ENCODE results near the gene PDC. TPM values are rescaled to one million over a fixed set of nuclear protein-coding genes. Genes with fewer than 3 reads are reported as not detected.

PDC gene
- total and polyA plus RNA-seq, 10 of the 15 experiments (the other 5 are each of a cell fraction or from before 2014, with no cell fraction given) = 0.11 TPM; not detected in 9

- Histone ChIP-seq H3K27me3 (replicated peaks in 1 of 2; ENCODE audit: control insufficient read depth in 2 of 2, insufficient read depth in 2 of 2, low read length in 1 of 2) (no peaks in the 10 kb centered on the region), H3K4me3 (no peak overlapping the region), H3K4me2 (ENCODE audit: control insufficient read depth, insufficient read depth) (peak overlapping the region; percentile 30; the same call in 1 of the 2 replicates), H3K27ac (ENCODE audit: control insufficient read depth, insufficient read depth) (no peak overlapping the region), H3K9ac (ENCODE audit: control insufficient read depth, insufficient read depth, low read length) (no peak overlapping the region), H3K9me3 (replicated peaks; ENCODE audit: control insufficient read depth, insufficient read depth, low read length) (no peaks in the 10 kb centered on the region), H3K4me1 (ENCODE audit: control insufficient read depth, insufficient read depth, low read length) (peaks cover 4% of the 10 kb centered on the region; the same call in 1 of the 2 replicates), H4K20me1 (ENCODE audit: control insufficient read depth, insufficient read depth) (no peaks in the 10 kb centered on the region), H3K36me3 (ENCODE audit: control insufficient read depth in 2 of 2, insufficient read depth in 2 of 2, low read length in 1 of 2) (no peaks in the 10 kb centered on the region), H3K79me2 (ENCODE audit: control insufficient read depth, insufficient read depth, low read length) (no peaks in the 10 kb centered on the region), H2AFZ (ENCODE audit: control insufficient read depth, low read depth, low read length) (no peak overlapping the region)
- ATAC-seq (peak; percentile 32), DNase-seq (ENCODE audit: low read depth, low spot score) (no peak), FAIRE-seq (no peak)
- ChIA-PET POLR2A (no interaction called here), RAD21 (ENCODE audit: unreplicated experiment) (no interaction called here), SMC1A (ENCODE audit: uncharacterized antibody, unreplicated experiment) (interaction anchor here (1.0 kb wide), 1 partner anchor 189 kb away, joined by 3 read pairs; no protein-coding TSS in a partner anchor), CTCF (interaction anchor here (1.1 to 1.4 kb wide), 2 partner anchors 11 to 17 kb away, joined by 4 read pairs; no protein-coding TSS in a partner anchor)
- intact Hi-C loops (cut with micrococcal nuclease; ENCODE audit: unreplicated experiment) = no loop called here
- 88% methylated on average over 2 of the region's 2 CpGs for WGBS (ENCODE audit: insufficient coverage, insufficient replicate concordance, low lambda C conversion rate, missing lambda C conversion rate)
- in situ Hi-C loops (cut with MboI) = no loop called here
- peak; percentile 25; the same call in 1 of the 2 replicates for TF ChIP-seq JUNB (IDR thresholded peaks at IDR 0.05)
- no peak for TF ChIP-seq RCOR1 (conservative IDR thresholded peaks at IDR 0.05; ENCODE audit: low read depth, low read length)
- TF ChIP-seq ETV6 (conservative IDR thresholded peaks at IDR 0.05 in 1 of 2, IDR thresholded peaks at IDR 0.05 in 1 of 2; ENCODE audit: borderline replicate concordance in 1 of 2, low read depth in 1 of 2) = peak in 1 of 2 experiments; percentile 31; a peak in 1 of 4 replicates
- TF ChIP-seq EED (IDR thresholded peaks at IDR 0.05; ENCODE audit: low read depth) = peak; percentile 52
- TF ChIP-seq MTA2 (IDR thresholded peaks at IDR 0.05; ENCODE audit: low read depth) = no peak
- no peak for TF ChIP-seq MYB (IDR thresholded peaks at IDR 0.05; ENCODE audit: borderline replicate concordance, low read depth, low read length)
- no peak for TF ChIP-seq ZSCAN29 (IDR thresholded peaks at IDR 0.05)
- no peak for TF ChIP-seq ATF2 (IDR thresholded peaks at IDR 0.05; ENCODE audit: low read length)
- TF ChIP-seq ZNF207 (IDR thresholded peaks at IDR 0.05; ENCODE audit: borderline replicate concordance) = no peak
- TF ChIP-seq IKZF2 (IDR thresholded peaks at IDR 0.05) = 0 out of 4 replicates have a peak, but pooled peaks of 1 of the 2 experiments have one; percentile 12
- no peak for TF ChIP-seq EP300 (IDR thresholded peaks at IDR 0.05; ENCODE audit: borderline replicate concordance in 1 of 2, control insufficient read depth in 1 of 2, low read depth in 2 of 2, low read length in 2 of 2)
- TF ChIP-seq RUNX3 (IDR thresholded peaks at IDR 0.05; ENCODE audit: low read length) = peak; percentile 74; the same call in 1 of the 2 replicates
- no peak for TF ChIP-seq REST (IDR thresholded peaks at IDR 0.05; ENCODE audit: low read depth, low read length)
- TF ChIP-seq CREM (IDR thresholded peaks at IDR 0.05; ENCODE audit: low read depth) = 0 out of 2 replicates have a peak, but pooled peaks have one; percentile 18
- TF ChIP-seq NFIC (IDR thresholded peaks at IDR 0.05; ENCODE audit: low read depth, low read length) = peak; percentile 46; the same call in 1 of the 2 replicates
- BruUV-seq (replicated peaks) = no TSS peak
Measured at GRCh38 chr1:186494832-186495271, 33.9 kb upstream of the PDC start.
